Stimulated activated CD4-positive, alpha-beta T cell treated with anti-CD3 and anti-CD28 coated beads, Interleukin-2, amount 100 ng/mL, for 24 hours (primary cell): ENCODE data around the gene ZNF791.
"Not testable (repeated sequence)": the region's sequence is repeated elsewhere in the genome, so short reads cannot be mapped to it uniquely, and the experiment has no call there.

Experiments used
- DNase-seq, 2 donors: peaks; one replicate each; pipeline ENCODE4 v3.0.0-alpha.2; 2020

ZNF791 gene

GRCh38 chr19:12668346-12668745, 57.6 kb downstream of the ZNF791 start:
- DNase-seq: no peak

- peak; percentile 68 to 76 for DNase-seq
Measured at GRCh38 chr19:12668932-12669269, 58.2 kb downstream of the ZNF791 start.

- DNase-seq: peak; percentile 75 to 80
Measured at GRCh38 chr19:12669270-12670158, 58.8 kb downstream of the ZNF791 start.

- DNase-seq: no peak
Measured at GRCh38 chr19:12670159-12670928, 59.6 kb downstream of the ZNF791 start.

GRCh38 chr19:12672744-12673143, 62.0 kb downstream of the ZNF791 start:
- DNase-seq: no peak

- no peak for DNase-seq
Measured at GRCh38 chr19:12675399-12675798, 64.7 kb downstream of the ZNF791 start.

- DNase-seq: no peak
Measured at GRCh38 chr19:12675940-12676339, 65.2 kb downstream of the ZNF791 start.

GRCh38 chr19:12676384-12676792, 65.7 kb downstream of the ZNF791 start:
- peak; percentile 95 for DNase-seq

GRCh38 chr19:12676928-12677327, 66.2 kb downstream of the ZNF791 start:
- DNase-seq: no peak

GRCh38 chr19:12678039-12678438, 67.3 kb downstream of the ZNF791 start:
- DNase-seq: not testable (repeated sequence)

- DNase-seq: no peak
Measured at GRCh38 chr19:12680034-12680433, 69.3 kb downstream of the ZNF791 start.

GRCh38 chr19:12681074-12681987, 70.6 kb downstream of the ZNF791 start, which contains the start of gene DHPS:
Gene DHPS (minus strand): TSS chr19:12681880. CDS start chr19:12681766, 114 bp downstream.
- DNase-seq: peak; percentile 89 to 90
